Activated CD4-positive, alpha-beta T cell treated with anti-CD3 and anti-CD28 coated beads, Interleukin-2, amount 10 ng/mL, durations not matched to agents 24 days and 14 days (primary cell): ENCODE data around the gene ZBTB7B. TPM values are rescaled to one million over a fixed set of nuclear protein-coding genes. Genes with fewer than 3 reads are reported as not detected.
"Not testable (repeated sequence)": the region's sequence is repeated elsewhere in the genome, so short reads cannot be mapped to it uniquely, and the experiment has no call there.

Experiments used
- DNase-seq: peaks from one replicate; pipeline ENCODE4 v3.0.0; 2022
- H3K27ac Mint-ChIP-seq: one replicate; pipeline ENCODE4 v1.8.0; 2022; ENCODE audit warnings: mild to moderate bottlenecking, mixed read lengths
- H3K27me3 Mint-ChIP-seq: one replicate; pipeline ENCODE4 v1.8.0; 2022; ENCODE audit warnings: mixed read lengths
- H3K36me3 Mint-ChIP-seq: one replicate; pipeline ENCODE4 v1.8.0; 2022; ENCODE audit warnings: low read depth, mild to moderate bottlenecking, mixed read lengths
- H3K4me1 Mint-ChIP-seq: one replicate; pipeline ENCODE4 v1.8.0; 2021; ENCODE audit warnings: mixed read lengths
- H3K4me3 Mint-ChIP-seq: one replicate; pipeline ENCODE4 v1.8.0; 2022; ENCODE audit warnings: mild to moderate bottlenecking, moderate library complexity, mixed read lengths
- H3K9me3 Mint-ChIP-seq: one replicate; pipeline ENCODE4 v1.8.0; 2021; ENCODE audit warnings: mixed read lengths
- intact Hi-C: fragments of 100-400 bp; cut with micrococcal nuclease; formaldehyde crosslinking; loops from one replicate; pipeline ENCODE4 v1.15.1; 2023
- total RNA-seq: library from RNA; stranded (reverse); gene quantifications from 2 replicates; pipeline ENCODE4 v1.2.3, GENCODE V29; 2022

ZBTB7B gene
- total RNA-seq, 1 donor from 2014 or later, result 150 TPM

- H3K27ac Mint-ChIP-seq, intact Hi-C loops, H3K27me3 Mint-ChIP-seq, H3K9me3 Mint-ChIP-seq, DNase-seq, H3K4me3 Mint-ChIP-seq: not testable (repeated sequence)
- Mint-ChIP-seq H3K36me3 (peaks cover 32% of the 10 kb centered on the region), H3K4me1 (peaks cover 16% of the 10 kb centered on the region)
Observed at GRCh38 chr1:154986736-154987135, 15.9 kb upstream of the ZBTB7B start.

- no peak overlapping the region for H3K4me3 Mint-ChIP-seq
- no peak overlapping the region for H3K27ac Mint-ChIP-seq
- H3K4me1 Mint-ChIP-seq, result peaks cover 16% of the 10 kb centered on the region
- no peak for DNase-seq
- intact Hi-C loops, result no loop called here
- H3K9me3 Mint-ChIP-seq, result no peaks in the 10 kb centered on the region
- no peaks in the 10 kb centered on the region for H3K27me3 Mint-ChIP-seq
- peaks cover 32% of the 10 kb centered on the region for H3K36me3 Mint-ChIP-seq
Observed at GRCh38 chr1:154987326-154987725, 15.3 kb upstream of the ZBTB7B start.

GRCh38 chr1:154988058-154988954 lies 14.3 kb upstream of the ZBTB7B start:
- intact Hi-C loops, result no loop called here
- Mint-ChIP-seq H3K36me3 (peaks cover 34% of the 10 kb centered on the region), H3K4me1 (peaks cover 16% of the 10 kb centered on the region), H3K27ac (no peak overlapping the region), H3K4me3 (no peak overlapping the region), H3K9me3 (no peaks in the 10 kb centered on the region), H3K27me3 (no peaks in the 10 kb centered on the region)
- DNase-seq, result peak; percentile 70

- no peak for DNase-seq
- Mint-ChIP-seq H3K4me3 (no peak overlapping the region), H3K36me3 (peaks cover 34% of the 10 kb centered on the region), H3K27me3 (no peaks in the 10 kb centered on the region), H3K4me1 (peaks cover 13% of the 10 kb centered on the region), H3K27ac (no peak overlapping the region), H3K9me3 (no peaks in the 10 kb centered on the region)
- intact Hi-C loops, result no loop called here
Observed at GRCh38 chr1:154989195-154989860, 13.3 kb upstream of the ZBTB7B start.

- DNase-seq, result no peak
- peaks cover 14% of the 10 kb centered on the region for H3K4me1 Mint-ChIP-seq
- no peak overlapping the region for H3K4me3 Mint-ChIP-seq
- no peak overlapping the region for H3K27ac Mint-ChIP-seq
- H3K27me3 Mint-ChIP-seq, result no peaks in the 10 kb centered on the region
- peaks cover 34% of the 10 kb centered on the region for H3K36me3 Mint-ChIP-seq
- no peaks in the 10 kb centered on the region for H3K9me3 Mint-ChIP-seq
- intact Hi-C loops, result no loop called here
Observed at GRCh38 chr1:154990276-154990675, 12.3 kb upstream of the ZBTB7B start.

- intact Hi-C loops, result no loop called here
- Mint-ChIP-seq H3K9me3 (no peaks in the 10 kb centered on the region), H3K4me3 (no peak overlapping the region), H3K4me1 (peaks cover 26% of the 10 kb centered on the region), H3K27ac (no peak overlapping the region), H3K36me3 (peaks cover 29% of the 10 kb centered on the region), H3K27me3 (no peaks in the 10 kb centered on the region)
- DNase-seq, result no peak
Observed at GRCh38 chr1:154992721-154993571, 9.7 kb upstream of the ZBTB7B start.

GRCh38 chr1:154993572-154994268 lies 8.9 kb upstream of the ZBTB7B start, which contains the start of gene LENEP:
Gene LENEP, plus strand, starts transcription at chr1:154993586. Its CDS starts 22 bp downstream, at chr1:154993608.
- H3K27me3 Mint-ChIP-seq, result no peaks in the 10 kb centered on the region
- intact Hi-C loops, result no loop called here
- no peak within 1 kb of the TSS for H3K4me3 Mint-ChIP-seq
- H3K9me3 Mint-ChIP-seq, result no peaks in the 10 kb centered on the region
- DNase-seq, result no peak
- no peak within 1 kb of the TSS for H3K27ac Mint-ChIP-seq
- H3K4me1 Mint-ChIP-seq, result peaks cover 26% of the 10 kb centered on the region
- H3K36me3 Mint-ChIP-seq, result peaks cover 21% of the 10 kb centered on the region

- no peak for DNase-seq
- intact Hi-C loops, result no loop called here
- Mint-ChIP-seq H3K4me3 (no peak overlapping the region), H3K4me1 (peaks cover 28% of the 10 kb centered on the region), H3K27ac (no peak overlapping the region), H3K9me3 (no peaks in the 10 kb centered on the region), H3K36me3 (peaks cover 16% of the 10 kb centered on the region), H3K27me3 (no peaks in the 10 kb centered on the region)
Observed at GRCh38 chr1:154994269-154994587, 8.4 kb upstream of the ZBTB7B start.

- no peak overlapping the region for H3K27ac Mint-ChIP-seq
- no peak for DNase-seq
- peaks cover 14% of the 10 kb centered on the region for H3K36me3 Mint-ChIP-seq
- H3K4me3 Mint-ChIP-seq, result no peak overlapping the region
- intact Hi-C loops, result no loop called here
- no peaks in the 10 kb centered on the region for H3K27me3 Mint-ChIP-seq
- no peaks in the 10 kb centered on the region for H3K9me3 Mint-ChIP-seq
- peaks cover 28% of the 10 kb centered on the region for H3K4me1 Mint-ChIP-seq
Observed at GRCh38 chr1:154994591-154994990, 8.0 kb upstream of the ZBTB7B start.

- H3K9me3 Mint-ChIP-seq, H3K27ac Mint-ChIP-seq, intact Hi-C loops, DNase-seq, H3K4me3 Mint-ChIP-seq, H3K27me3 Mint-ChIP-seq, H3K36me3 Mint-ChIP-seq: not testable (repeated sequence)
- H3K4me1 Mint-ChIP-seq, result peaks cover 33% of the 10 kb centered on the region
Observed at GRCh38 chr1:154995301-154995983, 7.2 kb upstream of the ZBTB7B start.

- H3K27ac Mint-ChIP-seq, result peak overlapping the region; percentile 5
- peaks cover 36% of the 10 kb centered on the region for H3K4me1 Mint-ChIP-seq
- no peak for DNase-seq
- peak overlapping the region; percentile 47 for H3K4me3 Mint-ChIP-seq
- no peaks in the 10 kb centered on the region for H3K27me3 Mint-ChIP-seq
- intact Hi-C loops, result no loop called here
- no peaks in the 10 kb centered on the region for H3K9me3 Mint-ChIP-seq
- H3K36me3 Mint-ChIP-seq, result peaks cover 5% of the 10 kb centered on the region
Observed at GRCh38 chr1:154996966-154997701, 5.5 kb upstream of the ZBTB7B start.

GRCh38 chr1:154998201-154998780 lies 4.3 kb upstream of the ZBTB7B start:
- Mint-ChIP-seq H3K27ac (peak overlapping the region; percentile 80), H3K4me1 (peaks cover 37% of the 10 kb centered on the region), H3K27me3 (no peaks in the 10 kb centered on the region), H3K9me3 (no peaks in the 10 kb centered on the region), H3K4me3 (peak overlapping the region; percentile 99), H3K36me3 (peaks cover 5% of the 10 kb centered on the region)
- DNase-seq, result no peak
- intact Hi-C loops, result no loop called here
